GM12878 (cell line): ENCODE data around the gene DUOX2. TPM values are rescaled to one million over a fixed set of nuclear protein-coding genes. Genes with fewer than 3 reads are reported as not detected.

Experiments used
- JUND ChIP-seq: IDR thresholded peaks from 2 replicates; pipeline ENCODE4 v1.6.1; 2012; ENCODE audit warnings: low read depth, mild to moderate bottlenecking, low read length, improper control_type of control experiment, moderate library complexity
- MYC ChIP-seq: IDR thresholded peaks from 2 replicates; pipeline ENCODE4 v1.6.1; 2011; ENCODE audit warnings: mild to moderate bottlenecking, low read length, moderate library complexity, inconsistent platforms; ENCODE audit not compliant: insufficient read depth, insufficient replicate concordance, insufficient read length, severe bottlenecking
- NR2F1 ChIP-seq: fragments of 450-650 bp; conservative IDR thresholded peaks from 2 replicates; pipeline ENCODE4 v1.6.1; 2017; ENCODE audit warnings: mild to moderate bottlenecking
- RFX5 ChIP-seq: IDR thresholded peaks from 2 replicates; pipeline ENCODE4 v1.6.1; 2011; ENCODE audit warnings: low read depth, low read length, improper control_type of control experiment
- TCF7 ChIP-seq: IDR thresholded peaks from 2 replicates; pipeline ENCODE4 v1.6.1; 2014; ENCODE audit warnings: antibody characterized with exemption, borderline replicate concordance
- polyA plus RNA-seq, 11 experiments: library from polyadenylated mRNA; depleted of rRNA in 4 of 11; unstranded in 6 of 11; stranded (reverse) in 5 of 11; fragments of >200 nt; fragmentation: Nextera tagmentation in 4 of 11; fragmentation: Illumina TruSeq in 1 of 11; extraction: Ambion mirVana in 4 of 11; extraction: Trizol in 1 of 11; gene quantifications; 1 replicate in 1 of 11; 2 replicates in 10 of 11; pipeline versions ENCODE4 v1.2.1 to v1.2.3, GENCODE V29; 2011 to 2016; ENCODE audit warnings: inconsistent platforms in 2 of 11, missing spikeins in 2 of 11, low read depth in 1 of 11
- total RNA-seq, 4 experiments: library from RNA; depleted of rRNA in 3 of 4; stranded (reverse); fragments of >200 nt in 3 of 4; fragmentation: Illumina TruSeq in 1 of 4; extraction: Trizol in 1 of 4; gene quantifications; 2 replicates each; pipeline versions ENCODE4 v1.2.1 to v1.2.3, GENCODE V29; 2013 to 2021
- TF ChIP-seq, protein P1 (sequence below): fragments of 450-650 bp; formaldehyde crosslinking; IDR thresholded peaks from 2 replicates; pipeline ENCODE4 v1.4.0; 2020; ENCODE audit warnings: mild to moderate bottlenecking, moderate library complexity
- TF ChIP-seq, protein P2 (sequence below): IDR thresholded peaks from 2 replicates; pipeline ENCODE4 v1.6.1; 2011; ENCODE audit warnings: mild to moderate bottlenecking, low read depth, low read length, moderate library complexity; ENCODE audit not compliant: insufficient replicate concordance

Gene DUOX2
- total and polyA plus RNA-seq, 10 of the 15 experiments (the other 5 are each of a cell fraction or from before 2014, with no cell fraction given): 0.05 TPM; not detected in 9

DNA sequence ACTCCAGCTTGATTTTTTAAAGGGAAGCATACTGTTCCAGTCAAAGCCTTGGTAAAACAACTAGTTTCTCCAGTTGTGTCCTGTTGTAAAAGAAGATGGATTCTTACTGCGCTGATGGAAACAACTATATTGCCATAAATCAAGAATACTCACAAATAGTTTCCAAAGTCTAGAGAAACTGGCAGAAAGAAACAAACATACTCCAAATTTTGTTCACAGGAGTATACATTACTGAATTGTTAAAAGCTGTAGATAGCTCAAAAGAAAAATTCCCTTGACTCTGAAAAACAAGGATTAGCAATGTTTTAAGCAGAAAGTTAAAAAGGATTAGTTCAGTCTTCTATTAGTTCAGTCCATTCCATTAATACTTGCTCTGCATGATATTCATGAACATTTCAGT, 63.4 kb downstream of the DUOX2 start (continued):
- TF ChIP-seq MYC (no peak), TCF7 (no peak), RFX5 (no peak), NR2F1 (no peak), JUND (no peak)
- TF ChIP-seq, protein P1, sequence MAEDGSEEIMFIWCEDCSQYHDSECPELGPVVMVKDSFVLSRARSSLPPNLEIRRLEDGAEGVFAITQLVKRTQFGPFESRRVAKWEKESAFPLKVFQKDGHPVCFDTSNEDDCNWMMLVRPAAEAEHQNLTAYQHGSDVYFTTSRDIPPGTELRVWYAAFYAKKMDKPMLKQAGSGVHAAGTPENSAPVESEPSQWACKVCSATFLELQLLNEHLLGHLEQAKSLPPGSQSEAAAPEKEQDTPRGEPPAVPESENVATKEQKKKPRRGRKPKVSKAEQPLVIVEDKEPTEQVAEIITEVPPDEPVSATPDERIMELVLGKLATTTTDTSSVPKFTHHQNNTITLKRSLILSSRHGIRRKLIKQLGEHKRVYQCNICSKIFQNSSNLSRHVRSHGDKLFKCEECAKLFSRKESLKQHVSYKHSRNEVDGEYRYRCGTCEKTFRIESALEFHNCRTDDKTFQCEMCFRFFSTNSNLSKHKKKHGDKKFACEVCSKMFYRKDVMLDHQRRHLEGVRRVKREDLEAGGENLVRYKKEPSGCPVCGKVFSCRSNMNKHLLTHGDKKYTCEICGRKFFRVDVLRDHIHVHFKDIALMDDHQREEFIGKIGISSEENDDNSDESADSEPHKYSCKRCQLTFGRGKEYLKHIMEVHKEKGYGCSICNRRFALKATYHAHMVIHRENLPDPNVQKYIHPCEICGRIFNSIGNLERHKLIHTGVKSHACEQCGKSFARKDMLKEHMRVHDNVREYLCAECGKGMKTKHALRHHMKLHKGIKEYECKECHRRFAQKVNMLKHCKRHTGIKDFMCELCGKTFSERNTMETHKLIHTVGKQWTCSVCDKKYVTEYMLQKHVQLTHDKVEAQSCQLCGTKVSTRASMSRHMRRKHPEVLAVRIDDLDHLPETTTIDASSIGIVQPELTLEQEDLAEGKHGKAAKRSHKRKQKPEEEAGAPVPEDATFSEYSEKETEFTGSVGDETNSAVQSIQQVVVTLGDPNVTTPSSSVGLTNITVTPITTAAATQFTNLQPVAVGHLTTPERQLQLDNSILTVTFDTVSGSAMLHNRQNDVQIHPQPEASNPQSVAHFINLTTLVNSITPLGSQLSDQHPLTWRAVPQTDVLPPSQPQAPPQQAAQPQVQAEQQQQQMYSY (CRISPR knock-in tag): no peak
- TF ChIP-seq, protein P2, sequence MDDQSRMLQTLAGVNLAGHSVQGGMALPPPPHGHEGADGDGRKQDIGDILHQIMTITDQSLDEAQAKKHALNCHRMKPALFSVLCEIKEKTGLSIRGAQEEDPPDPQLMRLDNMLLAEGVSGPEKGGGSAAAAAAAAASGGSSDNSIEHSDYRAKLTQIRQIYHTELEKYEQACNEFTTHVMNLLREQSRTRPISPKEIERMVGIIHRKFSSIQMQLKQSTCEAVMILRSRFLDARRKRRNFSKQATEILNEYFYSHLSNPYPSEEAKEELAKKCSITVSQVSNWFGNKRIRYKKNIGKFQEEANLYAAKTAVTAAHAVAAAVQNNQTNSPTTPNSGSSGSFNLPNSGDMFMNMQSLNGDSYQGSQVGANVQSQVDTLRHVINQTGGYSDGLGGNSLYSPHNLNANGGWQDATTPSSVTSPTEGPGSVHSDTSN: no peak
